Right lobe of liver (tissue), 4 donors: ENCODE results near the gene PJA2.

ENCODE experiments used
- CTCF ChIP-seq, 4 donors: fragments of 200-600 bp in 3 of 4; fragments of 450-650 bp in 1 of 4; IDR thresholded peaks; one replicate each; pipeline versions ENCODE4 v1.5.1 to v1.8.0; 2016 to 2022; ENCODE audit warnings: antibody characterized with exemption in 4 of 4, mild to moderate bottlenecking in 2 of 4
- POLR2A ChIP-seq: fragments of 450-650 bp; IDR thresholded peaks from one replicate; pipeline ENCODE4 v1.6.1; 2017; ENCODE audit warnings: antibody characterized with exemption, mild to moderate bottlenecking
- donor health status: DM: no; HTN: no; CAD: no.
- donor health status: DM: no; HTN: no; CAD: no.
- donor health status: DM: no; HTN: yes; CAD: no.

GRCh38 chr5:109354761-109355160 is 55.0 kb downstream of the PJA2 start:
- TF ChIP-seq CTCF (IDR thresholded peaks at IDR 0.05) (no peak), POLR2A (no peak)
